NCI-H526 treated with DMSO at 0.1 percent for 48 hours (cell line): ENCODE measurements around the gene KATNBL1.

ENCODE experiments used
- DNase-seq: peaks from one replicate; lab custom pipeline; 2025; lab: John Stamatoyannopoulos, UW

The KATNBL1 gene

DNA sequence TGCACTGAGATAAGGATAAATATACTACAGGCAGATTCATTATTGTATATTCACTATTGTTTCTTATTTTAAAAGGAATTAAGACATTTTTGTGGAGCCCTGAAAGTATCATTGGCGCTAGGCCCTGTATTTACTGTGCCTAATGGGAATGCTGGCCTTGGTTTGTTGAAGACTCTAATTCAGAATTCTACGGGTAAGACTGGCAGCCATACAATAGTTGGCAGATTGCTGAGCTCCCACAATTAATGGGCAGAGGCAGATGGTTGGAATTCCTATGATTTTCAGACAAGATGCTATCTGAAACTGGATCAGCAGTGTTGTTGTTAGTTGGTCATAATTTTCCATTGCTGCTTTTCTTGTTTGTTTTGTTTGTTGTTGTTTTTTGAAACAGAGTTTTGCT is 93.3 kb downstream of the KATNBL1 start:
- no peak for DNase-seq

DNA sequence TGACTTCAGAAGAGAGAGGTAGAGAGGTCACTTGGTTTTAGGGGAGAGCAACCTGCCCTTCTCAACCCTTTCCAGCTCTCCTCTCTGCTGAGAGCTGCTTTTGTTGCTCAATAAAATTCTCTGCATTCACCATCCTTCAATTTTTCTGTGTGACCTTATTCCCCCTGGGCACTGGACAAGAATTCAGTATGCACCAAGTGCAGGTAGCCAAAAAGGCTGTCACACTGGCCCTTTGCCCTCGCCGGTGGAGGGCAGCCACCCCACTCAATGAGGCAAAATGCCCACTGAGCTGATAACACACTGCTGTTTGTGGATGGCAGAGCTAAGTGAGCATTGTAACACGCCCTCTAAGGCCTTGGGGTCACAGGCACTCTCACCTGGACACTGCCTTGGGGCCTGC is 95.2 kb downstream of the KATNBL1 start:
- DNase-seq, result no peak

DNA sequence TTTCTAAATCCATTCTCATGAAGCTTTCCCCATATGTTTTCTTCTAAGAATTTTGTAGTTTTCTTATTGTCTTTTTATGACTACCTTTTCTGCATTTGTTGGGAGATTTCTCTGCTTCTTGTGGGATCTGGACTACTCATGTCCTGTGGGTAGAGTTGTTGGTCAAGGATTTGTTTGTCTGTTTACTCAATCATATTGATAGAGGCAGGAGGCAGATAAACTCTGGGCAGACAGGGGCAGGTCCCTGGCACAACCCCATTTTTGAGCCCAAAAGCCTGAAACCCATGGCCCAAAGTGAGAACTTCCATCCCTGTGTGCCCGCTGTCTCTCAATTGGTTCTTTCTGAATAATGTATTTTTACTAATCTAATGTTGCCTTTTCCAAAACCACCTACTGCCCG is 95.7 kb downstream of the KATNBL1 start:
- DNase-seq, result no peak

DNA sequence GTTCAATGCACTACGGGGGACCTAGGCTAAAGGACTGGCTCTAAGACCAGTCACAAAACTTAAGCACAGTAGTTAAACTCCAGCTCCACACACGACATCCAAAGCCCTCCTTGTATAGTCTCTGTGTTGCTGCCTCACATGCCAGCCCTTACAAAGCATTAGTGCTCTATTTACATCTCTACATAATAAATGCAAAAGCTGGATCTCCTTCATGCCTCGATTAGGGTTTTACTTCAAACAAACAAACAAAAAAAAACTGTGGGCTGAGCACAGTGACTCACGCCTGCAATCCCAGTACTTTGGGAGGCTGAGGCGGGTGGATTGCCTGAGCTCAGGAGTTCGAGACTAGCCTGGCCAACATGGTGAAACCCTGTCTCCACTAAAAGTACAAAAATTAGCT is 98.4 kb downstream of the KATNBL1 start:
- no peak for DNase-seq

DNA sequence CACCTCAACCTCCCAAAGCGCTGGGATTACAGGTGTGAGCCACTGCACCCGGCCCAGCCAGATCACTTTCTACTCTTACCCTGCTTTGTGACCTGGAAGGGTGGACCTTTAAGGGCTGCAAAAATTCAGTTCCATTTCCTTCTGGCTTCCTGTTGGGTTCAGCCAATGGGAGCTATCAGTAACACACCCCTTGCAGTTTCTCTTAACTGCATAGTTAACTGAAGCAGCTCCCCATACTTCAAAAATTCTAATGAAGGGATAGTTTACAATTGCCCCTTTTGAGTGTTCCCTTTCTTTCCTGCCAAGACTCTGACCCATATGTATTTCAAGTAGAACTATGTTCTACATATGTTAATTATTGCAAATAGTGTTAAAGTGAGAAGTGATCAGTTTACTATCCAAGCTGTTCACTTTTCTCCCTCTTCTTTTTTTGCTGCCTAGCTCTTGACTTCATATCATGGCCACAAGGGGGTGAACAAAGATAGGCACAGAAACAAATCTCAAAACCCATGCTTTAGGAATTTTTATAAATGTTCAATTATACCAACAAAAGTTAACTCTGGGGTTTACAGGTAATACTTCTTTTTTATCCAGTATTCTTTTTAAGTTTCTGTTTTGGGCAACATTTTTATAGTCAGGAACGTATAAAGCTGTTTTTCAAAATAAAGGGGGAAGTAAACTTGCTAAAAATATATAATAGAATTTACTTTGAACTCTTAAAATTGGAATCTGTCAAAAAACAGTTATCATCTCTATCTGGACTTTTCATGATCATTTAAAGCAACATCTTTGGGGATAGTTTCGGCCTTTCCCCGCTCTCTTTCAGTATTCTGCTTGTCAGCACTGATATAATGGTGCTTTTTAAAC is 99.9 kb downstream of the KATNBL1 start:
- no peak for DNase-seq

DNA sequence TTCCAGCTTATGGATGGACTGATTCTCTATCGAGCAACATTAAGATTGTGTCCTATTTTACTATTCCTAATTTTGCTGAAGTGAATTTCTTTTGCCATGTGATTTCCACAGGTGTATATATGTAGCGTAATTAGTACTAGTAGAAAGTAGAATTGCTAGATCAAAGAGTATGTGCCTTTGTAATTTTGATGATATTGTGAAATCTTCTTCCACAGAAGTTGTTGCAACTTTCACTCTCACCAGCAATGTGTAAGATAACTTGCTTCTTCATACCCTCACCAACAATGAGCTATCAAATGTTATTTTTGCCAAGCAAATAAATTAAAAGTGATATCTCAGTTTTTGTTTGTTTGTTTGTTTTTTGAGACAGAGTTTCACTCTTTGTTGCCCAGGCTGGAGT is 102.6 kb downstream of the KATNBL1 start:
- no peak for DNase-seq

DNA sequence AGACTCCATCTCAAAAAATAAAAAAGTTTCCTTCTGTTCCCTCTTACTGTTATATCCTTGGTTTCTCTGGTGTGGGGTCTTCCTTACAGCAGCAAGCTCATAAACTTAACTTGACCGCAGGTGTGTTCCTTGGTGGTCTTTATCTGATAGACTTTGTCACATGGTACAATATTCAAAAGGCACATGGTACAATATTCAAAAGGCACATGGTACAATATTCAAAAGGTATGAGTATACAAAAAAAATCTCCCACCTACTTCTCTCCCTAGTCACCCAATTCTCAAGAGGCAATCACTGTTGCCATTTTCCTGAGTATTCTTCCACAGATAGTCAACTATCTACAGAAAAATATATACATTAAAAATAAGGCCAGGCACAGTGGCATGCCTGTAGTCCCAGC is 103.5 kb downstream of the KATNBL1 start:
- no peak for DNase-seq

DNA sequence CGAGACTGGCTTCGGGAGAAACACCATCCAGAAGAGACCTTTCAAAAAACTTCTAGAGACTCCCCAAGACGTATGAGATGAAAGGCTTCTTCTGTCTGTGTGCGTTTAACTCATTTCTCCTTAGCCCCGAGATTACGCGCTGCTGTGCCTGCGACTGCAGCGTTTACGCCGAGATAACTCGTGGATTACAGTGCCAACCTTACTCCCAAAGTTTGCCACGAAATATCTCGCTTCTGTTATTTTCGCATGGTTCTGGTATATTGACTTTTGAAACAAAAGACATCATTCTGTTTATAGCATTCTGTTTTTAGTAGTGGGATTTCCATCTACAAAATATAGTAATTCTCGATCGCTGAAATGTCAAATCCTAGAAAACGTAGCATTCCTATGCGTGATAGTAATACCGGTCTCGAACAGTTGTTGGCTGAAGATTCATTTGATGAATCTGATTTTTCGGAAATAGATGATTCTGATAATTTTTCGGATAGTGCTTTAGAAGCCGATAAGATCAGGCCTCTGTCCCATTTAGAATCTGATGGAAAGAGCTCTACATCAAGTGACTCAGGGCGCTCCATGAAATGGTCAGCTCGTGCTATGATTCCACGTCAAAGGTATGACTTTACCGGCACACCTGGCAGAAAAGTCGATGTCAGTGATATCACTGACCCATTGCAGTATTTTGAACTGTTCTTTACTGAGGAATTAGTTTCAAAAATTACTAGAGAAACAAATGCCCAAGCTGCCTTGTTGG is 107.5 kb downstream of the KATNBL1 start:
- peak; percentile 64 for DNase-seq

DNA sequence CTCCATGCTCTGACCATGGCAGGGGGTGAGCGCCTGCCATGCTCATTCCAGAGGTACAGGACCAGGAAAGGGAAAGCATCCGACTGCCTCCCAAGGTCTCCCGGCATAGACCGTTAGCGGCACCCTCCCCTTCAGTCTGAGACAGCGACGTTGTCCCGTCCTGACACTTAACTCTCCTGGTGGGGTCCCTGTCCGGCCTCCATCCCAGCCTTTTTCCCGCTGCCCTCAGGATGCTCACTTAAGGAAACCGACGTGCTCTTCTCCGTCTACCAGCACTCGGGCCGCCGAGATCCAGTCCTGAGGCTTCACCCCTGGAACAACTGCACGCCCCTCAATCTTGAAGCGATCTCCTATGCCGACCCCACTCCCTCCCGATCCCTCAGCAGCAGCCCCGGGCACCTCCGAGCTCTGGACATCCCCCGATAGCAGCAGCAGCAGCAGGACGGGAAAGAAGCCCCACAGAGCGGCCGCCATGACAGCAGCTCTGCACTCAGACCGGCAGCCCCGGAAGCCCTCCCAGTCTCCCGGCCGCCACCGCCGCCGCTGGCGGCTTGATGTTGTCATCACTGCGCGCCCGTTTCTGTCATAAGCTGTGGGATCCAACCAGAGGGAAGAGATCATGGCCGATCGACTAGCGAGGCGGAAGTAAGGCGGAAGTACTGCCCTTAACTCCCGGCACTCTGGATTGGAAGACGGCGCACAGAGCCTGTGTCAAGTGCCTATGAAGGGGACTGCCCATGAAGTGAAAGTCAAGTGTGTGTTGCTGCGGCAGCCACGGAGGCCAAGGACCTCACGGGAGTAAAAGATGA is 108.3 kb downstream of the KATNBL1 start, which contains the start of the genes EMC7 and PGBD4:
Gene EMC7 (minus strand): TSS at position 497 of the 809 bp plus-strand sequence. CDS start 23 bp downstream, at position 474.
Gene PGBD4 (plus strand): TSS at position 718 of the 809 bp plus-strand sequence. CDS start 449 bp downstream, outside the sequence.
- DNase-seq, result peak; percentile 97

DNA sequence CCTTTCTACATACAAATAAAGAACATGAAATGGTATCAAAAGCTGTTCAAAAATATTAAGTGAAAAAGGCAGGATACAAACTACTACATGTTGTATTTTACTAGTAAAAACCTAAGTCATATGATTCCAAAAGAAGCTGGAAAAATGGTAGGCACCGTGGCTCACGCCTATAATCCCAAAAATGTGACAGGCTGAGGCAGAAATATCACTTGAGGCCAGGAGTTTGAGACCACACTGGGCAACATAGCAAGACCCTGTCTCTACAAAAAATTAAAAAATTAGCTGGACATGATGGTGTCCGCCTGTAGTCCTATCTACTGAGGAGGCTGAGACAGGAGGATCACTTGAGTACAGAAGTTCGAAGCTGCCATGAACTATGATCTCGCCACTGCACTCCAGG is 110.0 kb downstream of the KATNBL1 start:
- no peak for DNase-seq
